Astrocyte (in vitro differentiated cells and primary cell): Measurements from ENCODE around the gene RLBP1. TPM values are rescaled to one million over a fixed set of nuclear protein-coding genes. Genes with fewer than 3 reads are reported as not detected.

Experiments used
- DNase-seq: peaks from one replicate; pipeline ENCODE4 v3.0.0-alpha.2; 2010; ENCODE audit warnings: low read depth
- FAIRE-seq: peaks from 2 replicates; lab custom pipeline; 2011; peaks lifted over from hg19 to GRCh38; lab: Jason Lieb, UNC
- H2AFZ ChIP-seq: 2 replicates; pipeline ENCODE4 v1.6.0; 2012; ENCODE audit warnings: low read depth, low read length, inconsistent platforms
- H3K27ac ChIP-seq: 2 replicates; pipeline ENCODE4 v1.5.1; 2011; ENCODE audit warnings: low read depth, low read length, inconsistent platforms
- H3K27me3 ChIP-seq: 2 replicates; pipeline ENCODE4 v1.6.0; 2011; ENCODE audit warnings: low read length, inconsistent platforms; ENCODE audit not compliant: insufficient read depth
- H3K36me3 ChIP-seq: 2 replicates; pipeline ENCODE4 v1.5.1; 2011; ENCODE audit warnings: low read length, inconsistent platforms; ENCODE audit not compliant: insufficient read depth
- H3K4me1 ChIP-seq: 2 replicates; pipeline ENCODE4 v1.5.1; 2011; ENCODE audit warnings: low read length, inconsistent platforms; ENCODE audit not compliant: insufficient read depth
- H3K4me2 ChIP-seq: 2 replicates; pipeline ENCODE4 v1.6.0; 2012; ENCODE audit warnings: low read length, inconsistent platforms
- H3K4me3 ChIP-seq: 2 replicates; pipeline ENCODE4 v1.5.1; 2011; ENCODE audit warnings: low read depth, mild to moderate bottlenecking, low read length, inconsistent platforms; ENCODE audit not compliant: insufficient read depth
- H3K79me2 ChIP-seq: 2 replicates; pipeline ENCODE4 v1.6.0; 2012; ENCODE audit warnings: mild to moderate bottlenecking, low read length, inconsistent platforms; ENCODE audit not compliant: insufficient read depth
- H3K9ac ChIP-seq: 2 replicates; pipeline ENCODE4 v1.6.0; 2012; ENCODE audit warnings: mild to moderate bottlenecking, low read length, inconsistent platforms
- H3K9me3 ChIP-seq: 2 replicates; pipeline ENCODE4 v1.5.1; 2012; ENCODE audit warnings: low read depth, mild to moderate bottlenecking, low read length, inconsistent platforms; ENCODE audit not compliant: insufficient read depth
- H4K20me1 ChIP-seq: 2 replicates; pipeline ENCODE4 v1.6.0; 2012; ENCODE audit warnings: low read length, inconsistent platforms; ENCODE audit not compliant: insufficient read depth
- H3K27ac Mint-ChIP-seq: one replicate; pipeline ENCODE4 v1.8.0; 2021; ENCODE audit warnings: mild to moderate bottlenecking, mixed read lengths; ENCODE audit not compliant: unreplicated experiment
- H3K27me3 Mint-ChIP-seq: one replicate; pipeline ENCODE4 v1.8.0; 2021; ENCODE audit warnings: low read depth, mixed read lengths; ENCODE audit not compliant: unreplicated experiment
- H3K36me3 Mint-ChIP-seq: one replicate; pipeline ENCODE4 v1.8.0; 2021; ENCODE audit warnings: low read depth, mixed read lengths; ENCODE audit not compliant: unreplicated experiment
- H3K4me1 Mint-ChIP-seq: one replicate; pipeline ENCODE4 v1.8.0; 2021; ENCODE audit warnings: low read depth, mixed read lengths; ENCODE audit not compliant: unreplicated experiment
- H3K4me3 Mint-ChIP-seq: one replicate; pipeline ENCODE4 v1.8.0; 2021; ENCODE audit warnings: mild to moderate bottlenecking, moderate library complexity, mixed read lengths; ENCODE audit not compliant: unreplicated experiment
- H3K9me3 Mint-ChIP-seq: one replicate; pipeline ENCODE4 v1.8.0; 2021; ENCODE audit warnings: mild to moderate bottlenecking, mixed read lengths; ENCODE audit not compliant: unreplicated experiment
- EZH2 ChIP-seq: IDR thresholded peaks from 2 replicates; pipeline ENCODE4 v1.6.1; 2012; ENCODE audit warnings: mild to moderate bottlenecking, low read length, inconsistent platforms; ENCODE audit not compliant: insufficient read depth
- total RNA-seq: library from RNA; stranded (reverse); gene quantifications from 2 replicates; pipeline ENCODE4 v1.2.1, GENCODE V29; 2021
- TF ChIP-seq, protein P1 (sequence below): IDR thresholded peaks from 2 replicates; pipeline ENCODE4 v1.5.1; 2011; ENCODE audit warnings: low read depth, mild to moderate bottlenecking, inconsistent platforms, low read length, moderate library complexity; ENCODE audit not compliant: insufficient read depth

Gene RLBP1
- total RNA-seq, 1 donor from 2014 or later = not detected

GRCh38 chr15:89225588-89225987, 4.2 kb upstream of the RLBP1 start:
- peaks cover 2% of the 10 kb centered on the region for H3K9me3 Mint-ChIP-seq
- no peak overlapping the region for H3K27ac ChIP-seq
- no peak overlapping the region for H3K27ac Mint-ChIP-seq
- TF ChIP-seq, protein P1, sequence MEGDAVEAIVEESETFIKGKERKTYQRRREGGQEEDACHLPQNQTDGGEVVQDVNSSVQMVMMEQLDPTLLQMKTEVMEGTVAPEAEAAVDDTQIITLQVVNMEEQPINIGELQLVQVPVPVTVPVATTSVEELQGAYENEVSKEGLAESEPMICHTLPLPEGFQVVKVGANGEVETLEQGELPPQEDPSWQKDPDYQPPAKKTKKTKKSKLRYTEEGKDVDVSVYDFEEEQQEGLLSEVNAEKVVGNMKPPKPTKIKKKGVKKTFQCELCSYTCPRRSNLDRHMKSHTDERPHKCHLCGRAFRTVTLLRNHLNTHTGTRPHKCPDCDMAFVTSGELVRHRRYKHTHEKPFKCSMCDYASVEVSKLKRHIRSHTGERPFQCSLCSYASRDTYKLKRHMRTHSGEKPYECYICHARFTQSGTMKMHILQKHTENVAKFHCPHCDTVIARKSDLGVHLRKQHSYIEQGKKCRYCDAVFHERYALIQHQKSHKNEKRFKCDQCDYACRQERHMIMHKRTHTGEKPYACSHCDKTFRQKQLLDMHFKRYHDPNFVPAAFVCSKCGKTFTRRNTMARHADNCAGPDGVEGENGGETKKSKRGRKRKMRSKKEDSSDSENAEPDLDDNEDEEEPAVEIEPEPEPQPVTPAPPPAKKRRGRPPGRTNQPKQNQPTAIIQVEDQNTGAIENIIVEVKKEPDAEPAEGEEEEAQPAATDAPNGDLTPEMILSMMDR = no peak
- H3K4me1 Mint-ChIP-seq = no peaks in the 10 kb centered on the region
- no peak overlapping the region for H3K4me2 ChIP-seq
- DNase-seq (no peak), FAIRE-seq (no peak)
- H2AFZ ChIP-seq = no peak overlapping the region
- H3K4me3 Mint-ChIP-seq = no peak overlapping the region
- H3K9me3 ChIP-seq = no peaks in the 10 kb centered on the region
- no peak overlapping the region for H3K4me3 ChIP-seq
- no peaks in the 10 kb centered on the region for H4K20me1 ChIP-seq
- no peaks in the 10 kb centered on the region for H3K36me3 Mint-ChIP-seq
- no peaks in the 10 kb centered on the region for H3K36me3 ChIP-seq
- H3K27me3 ChIP-seq = no peaks in the 10 kb centered on the region
- no peak overlapping the region for H3K9ac ChIP-seq
- H3K4me1 ChIP-seq = peaks cover 12% of the 10 kb centered on the region
- H3K79me2 ChIP-seq = no peaks in the 10 kb centered on the region
- no peaks in the 10 kb centered on the region for H3K27me3 Mint-ChIP-seq

- Histone ChIP-seq H3K9ac (no peak overlapping the region), H3K36me3 (no peaks in the 10 kb centered on the region), H3K4me2 (no peak overlapping the region), H4K20me1 (no peaks in the 10 kb centered on the region), H3K79me2 (no peaks in the 10 kb centered on the region), H3K9me3 (no peaks in the 10 kb centered on the region), H3K4me3 (no peak overlapping the region), H3K27me3 (peaks cover 4% of the 10 kb centered on the region), H3K4me1 (peaks cover 4% of the 10 kb centered on the region), H3K27ac (no peak overlapping the region), H2AFZ (no peak overlapping the region)
- TF ChIP-seq, protein P1 = no peak
- no peak for TF ChIP-seq EZH2
- Mint-ChIP-seq H3K9me3 (no peaks in the 10 kb centered on the region), H3K4me1 (no peaks in the 10 kb centered on the region), H3K36me3 (no peaks in the 10 kb centered on the region), H3K27ac (no peak overlapping the region), H3K4me3 (no peak overlapping the region), H3K27me3 (peaks cover 22% of the 10 kb centered on the region)
- FAIRE-seq (no peak), DNase-seq (no peak)
These were observed 2.8 kb downstream of the RLBP1 start for GRCh38 chr15:89218531-89218930.

DNA sequence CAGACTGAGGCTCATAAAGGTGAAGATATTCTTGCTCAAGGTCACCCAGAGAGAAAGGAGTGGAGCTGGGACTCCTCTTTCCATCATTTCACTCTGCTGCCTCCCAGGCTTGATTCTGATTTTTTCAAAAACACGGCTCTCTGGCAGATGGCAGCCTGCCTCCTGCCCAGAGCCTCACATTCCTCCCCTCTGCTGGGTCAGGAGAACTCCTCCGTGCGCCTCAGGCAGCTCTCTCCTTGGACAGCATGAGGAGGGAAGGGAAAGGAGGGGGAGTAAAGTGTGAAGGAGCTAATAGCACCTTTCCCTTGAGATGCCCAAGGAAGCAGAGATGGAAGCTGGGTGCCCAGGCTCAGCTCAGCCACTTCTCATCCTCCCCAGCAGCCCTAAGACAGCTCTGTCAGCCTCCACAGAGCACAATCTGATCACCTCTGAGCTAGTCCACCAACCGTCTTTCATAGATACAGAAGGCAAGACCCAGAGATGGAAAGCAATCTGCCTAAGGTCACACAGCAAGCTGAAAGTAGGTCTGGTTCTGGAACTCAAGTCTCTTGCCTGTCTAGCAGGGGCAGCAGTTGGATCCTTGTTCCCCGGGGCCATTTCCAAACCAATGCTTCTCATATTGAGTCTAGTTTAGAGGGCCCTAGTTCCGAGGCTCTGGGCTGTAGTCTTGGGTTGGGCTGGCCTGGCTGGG, 3.5 kb downstream of the RLBP1 start:
- Histone ChIP-seq H3K9ac (no peak overlapping the region), H3K4me3 (no peak overlapping the region), H2AFZ (no peak overlapping the region), H3K9me3 (no peaks in the 10 kb centered on the region), H3K4me1 (peaks cover 4% of the 10 kb centered on the region), H3K27ac (no peak overlapping the region), H3K27me3 (peaks cover 4% of the 10 kb centered on the region), H3K36me3 (no peaks in the 10 kb centered on the region), H4K20me1 (no peaks in the 10 kb centered on the region), H3K4me2 (no peak overlapping the region), H3K79me2 (no peaks in the 10 kb centered on the region)
- Mint-ChIP-seq H3K9me3 (no peaks in the 10 kb centered on the region), H3K27ac (no peak overlapping the region), H3K4me3 (no peak overlapping the region), H3K36me3 (no peaks in the 10 kb centered on the region), H3K4me1 (no peaks in the 10 kb centered on the region), H3K27me3 (peaks cover 22% of the 10 kb centered on the region)
- no peak for DNase-seq
- TF ChIP-seq, protein P1 = no peak
- no peak for TF ChIP-seq EZH2
- no peak for FAIRE-seq
